Measurements from ENCODE around the gene ADGRD1.

ADGRD1 gene

GRCh38 chr12:131072451-131073230, 118.9 kb downstream of the ADGRD1 start:
- H3K4me1 ChIP-seq (ENCODE audit: control insufficient read depth, low read length), result no peaks in the 10 kb centered on the region

GRCh38 chr12:131074221-131075083, 120.7 kb downstream of the ADGRD1 start:
- no peaks in the 10 kb centered on the region for H4K20me1 ChIP-seq (ENCODE audit: control insufficient read depth, insufficient read depth, low read depth, low read length)
- H3K36me3 ChIP-seq (ENCODE audit: control insufficient read depth, low read length), result no peaks in the 10 kb centered on the region
- no peaks in the 10 kb centered on the region for H3K4me1 ChIP-seq (ENCODE audit: control insufficient read depth, low read length)
- H3K27ac ChIP-seq (ENCODE audit: low read depth, low read length), result no peak overlapping the region
- no peaks in the 10 kb centered on the region for H3K9me3 ChIP-seq (ENCODE audit: control insufficient read depth, insufficient read depth, low read length)
- H3K27me3 ChIP-seq (ENCODE audit: control insufficient read depth, low read length), result no peaks in the 10 kb centered on the region
- TF ChIP-seq CTCF (IDR thresholded peaks at IDR 0.05; ENCODE audit: low read depth, low read length, poor library complexity, severe bottlenecking) (no peak), EZH2phosphoT487 (IDR thresholded peaks at IDR 0.05; ENCODE audit: borderline replicate concordance, low read length) (no peak)
- no peaks in the 10 kb centered on the region for H3F3A ChIP-seq (ENCODE audit: control insufficient read depth, insufficient read depth)
- H3K79me2 ChIP-seq (ENCODE audit: control insufficient read depth, low read length), result no peaks in the 10 kb centered on the region
- H3K4me3 ChIP-seq (ENCODE audit: low read length), result no peak overlapping the region
- no peaks in the 10 kb centered on the region for H3K9me2 ChIP-seq (replicated peaks; ENCODE audit: control insufficient read depth, low read length)
- H3K4me2 ChIP-seq (ENCODE audit: low read length), result no peak overlapping the region

More at GRCh38 chr12:131072451-131073230, 118.9 kb downstream of the ADGRD1 start:
- Histone ChIP-seq H3K27me3 (ENCODE audit: control insufficient read depth, low read length) (no peaks in the 10 kb centered on the region), H3K9me3 (ENCODE audit: control insufficient read depth, insufficient read depth, low read length) (no peaks in the 10 kb centered on the region), H3K79me2 (ENCODE audit: control insufficient read depth, low read length) (no peaks in the 10 kb centered on the region), H3F3A (ENCODE audit: control insufficient read depth, insufficient read depth) (no peaks in the 10 kb centered on the region), H3K9me2 (replicated peaks; ENCODE audit: control insufficient read depth, low read length) (no peaks in the 10 kb centered on the region), H4K20me1 (ENCODE audit: control insufficient read depth, insufficient read depth, low read depth, low read length) (no peaks in the 10 kb centered on the region), H3K4me2 (ENCODE audit: low read length) (no peak overlapping the region), H3K36me3 (ENCODE audit: control insufficient read depth, low read length) (no peaks in the 10 kb centered on the region), H3K27ac (ENCODE audit: low read depth, low read length) (no peak overlapping the region), H3K4me3 (ENCODE audit: low read length) (no peak overlapping the region)
- TF ChIP-seq CTCF (IDR thresholded peaks at IDR 0.05; ENCODE audit: low read depth, low read length, poor library complexity, severe bottlenecking) (no peak), EZH2phosphoT487 (IDR thresholded peaks at IDR 0.05; ENCODE audit: borderline replicate concordance, low read length) (no peak)

GRCh38 chr12:131075194-131075593, 121.5 kb downstream of the ADGRD1 start:
- no peaks in the 10 kb centered on the region for H3K9me2 ChIP-seq (replicated peaks; ENCODE audit: control insufficient read depth, low read length)
- H3K4me3 ChIP-seq (ENCODE audit: low read length), result no peak overlapping the region
- H3K27ac ChIP-seq (ENCODE audit: low read depth, low read length), result no peak overlapping the region
- H3K9me3 ChIP-seq (ENCODE audit: control insufficient read depth, insufficient read depth, low read length), result no peaks in the 10 kb centered on the region
- TF ChIP-seq EZH2phosphoT487 (IDR thresholded peaks at IDR 0.05; ENCODE audit: borderline replicate concordance, low read length) (no peak), CTCF (IDR thresholded peaks at IDR 0.05; ENCODE audit: low read depth, low read length, poor library complexity, severe bottlenecking) (no peak)
- H3K4me1 ChIP-seq (ENCODE audit: control insufficient read depth, low read length), result no peaks in the 10 kb centered on the region
- no peaks in the 10 kb centered on the region for H3F3A ChIP-seq (ENCODE audit: control insufficient read depth, insufficient read depth)
- no peak overlapping the region for H3K4me2 ChIP-seq (ENCODE audit: low read length)
- H3K27me3 ChIP-seq (ENCODE audit: control insufficient read depth, low read length), result no peaks in the 10 kb centered on the region
- no peaks in the 10 kb centered on the region for H4K20me1 ChIP-seq (ENCODE audit: control insufficient read depth, insufficient read depth, low read depth, low read length)
- H3K79me2 ChIP-seq (ENCODE audit: control insufficient read depth, low read length), result no peaks in the 10 kb centered on the region
- H3K36me3 ChIP-seq (ENCODE audit: control insufficient read depth, low read length), result no peaks in the 10 kb centered on the region
